Measurements from ENCODE around the gene KLF6. TPM values are rescaled to one million over a fixed set of nuclear protein-coding genes. Genes with fewer than 3 reads are reported as not detected.

Gene KLF6
- total and polyA plus RNA-seq, 11 donors = 15.2 to 106 (median 52.2) TPM

DNA sequence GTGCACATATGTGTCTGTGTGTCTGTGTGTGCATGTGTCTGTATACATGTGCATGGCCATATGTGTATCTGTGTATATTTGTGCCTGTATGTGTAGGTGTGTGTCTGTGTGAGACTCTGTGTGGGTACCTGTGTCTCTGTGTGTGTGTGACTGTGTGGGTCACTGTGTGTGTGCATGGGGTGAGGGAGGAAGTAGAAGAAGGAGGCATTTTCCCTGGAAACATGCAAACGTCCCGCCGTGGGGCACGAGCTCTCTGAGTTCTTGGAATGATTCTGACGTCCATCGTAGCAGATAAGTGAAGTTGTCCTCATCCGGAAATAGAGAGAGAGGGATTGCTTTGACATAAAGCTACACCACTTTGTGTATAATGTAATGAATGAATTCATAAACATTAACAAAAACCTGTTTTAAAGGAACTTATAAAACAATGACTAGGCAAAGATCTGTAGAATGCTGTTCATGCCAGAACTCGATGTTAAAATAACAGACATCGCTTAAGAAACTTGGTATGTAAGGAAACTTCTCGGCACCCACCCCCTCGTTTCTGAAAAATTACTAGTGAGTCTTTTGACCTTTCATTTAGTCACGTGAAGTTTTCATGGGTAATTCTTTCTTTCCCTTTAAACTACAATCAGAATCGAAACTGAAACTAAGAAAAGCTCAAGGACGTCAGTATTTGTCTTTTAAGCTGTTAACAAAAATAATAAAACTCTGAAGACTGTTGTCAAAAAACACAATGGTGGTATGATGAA, 43.6 kb upstream of the KLF6 start:
- DNase-seq = peak in 2 of 5 donors; percentile 46 to 49
- 5 to 9% (median 7%) methylated on average over 14 of the region's 14 CpGs for WGBS, 4 donors
- H3K36me3 ChIP-seq = no peaks in the 10 kb centered on the region
- TF ChIP-seq POLR2A (IDR thresholded peaks at IDR 0.05) = no peak
- TF ChIP-seq, protein P1, sequence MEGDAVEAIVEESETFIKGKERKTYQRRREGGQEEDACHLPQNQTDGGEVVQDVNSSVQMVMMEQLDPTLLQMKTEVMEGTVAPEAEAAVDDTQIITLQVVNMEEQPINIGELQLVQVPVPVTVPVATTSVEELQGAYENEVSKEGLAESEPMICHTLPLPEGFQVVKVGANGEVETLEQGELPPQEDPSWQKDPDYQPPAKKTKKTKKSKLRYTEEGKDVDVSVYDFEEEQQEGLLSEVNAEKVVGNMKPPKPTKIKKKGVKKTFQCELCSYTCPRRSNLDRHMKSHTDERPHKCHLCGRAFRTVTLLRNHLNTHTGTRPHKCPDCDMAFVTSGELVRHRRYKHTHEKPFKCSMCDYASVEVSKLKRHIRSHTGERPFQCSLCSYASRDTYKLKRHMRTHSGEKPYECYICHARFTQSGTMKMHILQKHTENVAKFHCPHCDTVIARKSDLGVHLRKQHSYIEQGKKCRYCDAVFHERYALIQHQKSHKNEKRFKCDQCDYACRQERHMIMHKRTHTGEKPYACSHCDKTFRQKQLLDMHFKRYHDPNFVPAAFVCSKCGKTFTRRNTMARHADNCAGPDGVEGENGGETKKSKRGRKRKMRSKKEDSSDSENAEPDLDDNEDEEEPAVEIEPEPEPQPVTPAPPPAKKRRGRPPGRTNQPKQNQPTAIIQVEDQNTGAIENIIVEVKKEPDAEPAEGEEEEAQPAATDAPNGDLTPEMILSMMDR (IDR thresholded peaks at IDR 0.05) = no peak
- H3K27me3 ChIP-seq = no peaks in the 10 kb centered on the region
- ATAC-seq = peak; percentile 43 to 59 (median 54)
- H3K27ac ChIP-seq = peak overlapping the region; percentile 4 to 89 (median 78)
- no peaks in the 10 kb centered on the region for H3K9me3 ChIP-seq
- peak overlapping the region in 11 of 12 donors; percentile 25 to 55 (median 52) for H3K4me3 ChIP-seq
- intact Hi-C loops (cut with DNase I) = no loop called here
- H3K4me1 ChIP-seq = peaks cover 0 to 48% (median 23%) of the 10 kb centered on the region in 12 donors

DNA sequence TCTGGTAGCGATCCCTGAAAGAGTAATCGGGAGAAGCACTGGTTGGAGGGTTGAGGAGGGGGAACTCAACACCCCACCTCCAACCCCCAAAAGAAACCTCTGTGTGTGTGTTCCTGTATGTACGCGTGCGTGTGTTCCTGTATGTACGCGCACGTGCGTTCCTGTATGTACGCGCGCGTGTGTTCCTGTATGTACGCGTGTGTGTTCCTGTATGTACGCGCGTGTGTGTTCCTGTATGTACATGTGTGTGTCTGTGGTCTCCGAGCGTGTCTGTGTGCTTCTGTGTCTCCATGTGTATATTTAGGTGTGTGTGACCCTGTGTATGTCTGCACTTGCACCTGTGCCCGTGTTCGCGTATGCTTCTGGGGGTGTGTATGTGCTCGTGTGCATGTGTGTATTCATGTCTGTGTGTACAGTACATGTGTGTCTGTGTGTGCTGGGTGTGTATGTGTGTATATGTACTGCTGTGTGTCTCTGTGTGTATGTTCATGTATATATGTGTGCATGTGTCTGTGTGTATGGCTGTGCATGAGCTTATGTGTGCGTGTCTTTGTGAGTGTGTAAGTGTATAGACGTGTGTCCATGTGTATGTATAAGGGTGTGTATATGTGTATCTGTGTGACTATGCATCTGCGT, 42.9 kb upstream of the KLF6 start:
- Histone ChIP-seq H3K27ac (peak overlapping the region in 8 of 12 donors; percentile 52 to 89 (median 80)), H3K27me3 (no peaks in the 10 kb centered on the region), H3K4me1 (peaks cover 0 to 48% (median 23%) of the 10 kb centered on the region in 12 donors), H3K36me3 (no peaks in the 10 kb centered on the region), H3K9me3 (no peaks in the 10 kb centered on the region), H3K4me3 (peak overlapping the region in 1 of 12 donors; percentile 42)
- intact Hi-C loops (cut with DNase I) = no loop called here
- ATAC-seq (peak in 1 of 4 donors; percentile 9), DNase-seq (no peak)
- TF ChIP-seq, protein P1 (IDR thresholded peaks at IDR 0.05) = no peak
- no peak for TF ChIP-seq POLR2A (IDR thresholded peaks at IDR 0.05)
- WGBS, 4 donors = 93 to 97% (median 95%) methylated on average over 27 of the region's 27 CpGs

DNA sequence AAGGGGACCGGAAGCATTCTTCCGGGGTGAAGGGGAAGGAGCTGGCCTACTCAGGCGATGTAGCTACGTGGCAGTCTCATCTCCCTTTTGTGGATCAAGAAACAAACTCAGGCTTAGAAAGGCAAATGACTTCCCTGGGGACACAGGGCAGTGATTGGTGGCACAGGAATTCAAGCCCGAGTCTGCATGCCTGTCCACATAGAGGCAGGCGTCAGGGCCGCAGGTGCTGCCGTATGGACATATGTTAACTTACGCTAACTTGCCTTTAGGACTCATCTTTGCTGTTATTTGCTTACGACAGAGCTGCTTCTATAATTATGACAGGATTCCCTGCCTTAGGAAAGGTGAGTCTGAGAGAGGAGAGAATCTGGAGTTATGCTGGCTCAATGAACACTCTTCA, 42.3 kb upstream of the KLF6 start:
- Histone ChIP-seq H3K27ac (peak overlapping the region in 4 of 12 donors; percentile 4 to 33 (median 20)), H3K4me1 (peaks cover 0 to 42% (median 23%) of the 10 kb centered on the region in 12 donors), H3K4me3 (no peak overlapping the region), H3K27me3 (no peaks in the 10 kb centered on the region), H3K9me3 (no peaks in the 10 kb centered on the region), H3K36me3 (no peaks in the 10 kb centered on the region)
- WGBS, 4 donors = 90 to 93% (median 91%) methylated on average over 10 of the region's 10 CpGs
- intact Hi-C loops (cut with DNase I) = no loop called here
- no peak for DNase-seq
- no peak for TF ChIP-seq POLR2A (IDR thresholded peaks at IDR 0.05)
- TF ChIP-seq, protein P1 (IDR thresholded peaks at IDR 0.05) = no peak
- no peak for ATAC-seq

DNA sequence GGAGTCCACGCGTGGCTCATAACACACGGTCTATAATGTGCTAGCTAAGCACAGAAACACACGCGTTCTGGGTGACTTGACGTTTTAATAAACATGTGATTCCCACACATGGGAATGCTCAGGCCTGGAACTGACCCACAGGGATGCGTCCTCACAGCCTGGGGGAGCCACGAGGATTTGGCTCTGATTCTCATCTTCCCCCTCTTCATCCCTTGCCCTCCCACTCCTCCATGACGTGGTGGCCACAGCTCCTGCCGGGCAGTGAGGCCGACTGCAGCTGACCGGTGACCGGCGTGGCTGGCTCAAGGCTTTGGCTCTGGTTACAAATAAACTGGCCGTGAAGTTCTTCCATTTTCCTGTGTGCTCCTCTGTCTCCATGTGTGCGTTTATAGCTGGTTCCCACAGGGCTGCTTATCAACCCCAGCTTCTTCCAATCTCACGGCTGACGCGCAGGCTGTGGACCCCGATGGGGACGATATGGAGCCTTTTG, 40.9 kb upstream of the KLF6 start:
- Histone ChIP-seq H3K4me1 (peaks cover 0 to 29% (median 16%) of the 10 kb centered on the region in 12 donors), H3K9me3 (no peaks in the 10 kb centered on the region), H3K4me3 (peak overlapping the region in 2 of 12 donors; percentile 11 to 22), H3K27me3 (no peaks in the 10 kb centered on the region), H3K36me3 (no peaks in the 10 kb centered on the region), H3K27ac (peak overlapping the region in 10 of 12 donors; percentile 21 to 67 (median 56))
- 72 to 81% (median 73%) methylated on average over 18 to 21 of the region's 21 CpGs for WGBS, 4 donors
- ATAC-seq (peak in 3 of 4 donors; percentile 25 to 63 (median 59)), DNase-seq (peak in 4 of 5 donors; percentile 41 to 71 (median 54))
- intact Hi-C loops (cut with DNase I) = no loop called here
- TF ChIP-seq, protein P1 (IDR thresholded peaks at IDR 0.05) = peak in 2 of 12 donors; percentile 9 to 19
- TF ChIP-seq POLR2A (IDR thresholded peaks at IDR 0.05) = no peak

Measured in heart left ventricle (tissue), 16 donors.